GM19193 (cell line): ENCODE measurements around the gene TPRN.
A peak's percentile ranks its signal among the peaks of the same experiment; 100 is the strongest.

ENCODE experiments used
- POLR2A ChIP-seq: IDR thresholded peaks from 4 replicates; pipeline ENCODE4 v1.6.1; 2011; ENCODE audit not compliant: insufficient read depth, insufficient read length; ENCODE audit errors: extremely low read depth

Gene TPRN

GRCh38 chr9:137205126-137206069 is 4.9 kb upstream of the TPRN start, which contains the start of the genes NDOR1 and TMEM203:
Gene NDOR1 (plus strand): TSS chr9:137205700. CDS start chr9:137205778, 78 bp downstream.
Gene TMEM203 (minus strand): TSS chr9:137205648. CDS start chr9:137205414, 234 bp downstream.
- peak; percentile 93 for TF ChIP-seq POLR2A

DNA sequence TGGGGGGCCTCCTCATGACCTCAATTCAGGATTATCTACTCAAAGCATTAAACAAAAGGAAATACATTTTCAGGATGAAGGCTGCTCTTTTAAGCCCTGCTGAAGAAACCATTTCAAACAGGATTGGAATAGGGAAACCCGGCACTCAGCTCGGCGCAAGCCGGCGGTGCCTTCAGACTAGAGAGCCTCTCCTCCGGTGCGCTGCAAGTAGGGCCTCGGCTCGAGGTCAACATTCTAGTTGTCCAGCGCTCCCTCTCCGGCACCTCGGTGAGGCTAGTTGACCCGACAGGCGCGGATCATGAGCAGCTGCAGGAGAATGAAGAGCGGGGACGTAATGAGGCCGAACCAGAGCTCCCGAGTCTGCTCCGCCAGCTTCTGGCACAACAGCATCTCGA is 4.2 kb upstream of the TPRN start:
- no peak for TF ChIP-seq POLR2A

DNA sequence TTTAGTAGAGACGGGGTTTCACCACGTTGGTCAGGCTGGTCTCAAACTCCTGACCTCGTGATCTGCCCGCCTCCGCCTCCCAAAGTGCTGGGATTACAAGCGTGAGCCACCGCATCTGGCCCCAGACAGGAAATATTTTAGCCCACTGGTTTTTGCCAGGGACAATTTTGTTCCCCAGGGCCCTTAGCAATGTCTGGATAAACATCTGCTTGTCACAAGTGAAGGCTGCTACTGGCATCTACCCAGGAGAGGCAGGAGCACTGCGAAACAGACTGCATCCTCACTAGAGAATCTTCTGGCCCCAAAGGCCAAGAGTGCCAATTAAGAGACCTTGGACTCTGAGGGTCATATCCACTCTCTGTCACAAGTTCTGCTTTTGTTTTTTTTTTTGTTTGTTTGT is 2.4 kb upstream of the TPRN start:
- no peak for TF ChIP-seq POLR2A

DNA sequence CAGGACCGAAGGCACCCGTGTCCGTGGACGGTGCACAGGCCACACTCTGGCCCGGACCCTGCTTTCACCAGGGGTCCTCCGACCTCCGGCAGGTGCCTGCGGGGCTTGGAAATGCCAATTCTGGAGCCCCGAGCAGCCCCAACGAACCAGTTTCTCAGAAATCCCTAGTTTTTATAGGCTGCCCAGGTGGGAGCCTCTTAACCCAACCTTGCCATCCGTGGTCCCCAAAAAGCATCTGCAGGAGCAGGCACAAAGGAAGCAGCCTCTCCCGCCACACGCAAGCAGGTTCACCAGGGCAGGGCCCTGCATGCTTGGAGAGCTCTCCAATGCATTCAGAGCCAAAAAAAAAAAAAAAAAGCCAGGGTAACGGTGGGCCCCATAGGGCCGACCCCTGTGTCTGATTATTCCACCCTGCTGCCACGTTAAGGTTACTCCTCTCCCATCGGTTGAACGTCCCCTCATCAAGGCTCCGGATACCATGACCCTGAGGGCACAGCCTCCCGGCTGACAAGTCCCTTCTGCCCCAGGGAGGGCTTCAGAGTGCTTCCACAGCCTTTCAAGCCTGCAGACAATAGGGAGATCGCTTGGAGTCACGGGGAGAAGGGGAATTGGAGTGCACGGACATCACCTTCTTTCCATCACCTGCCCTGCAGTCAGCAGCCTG is 796 bp upstream of the TPRN start:
- TF ChIP-seq POLR2A = no peak

- no peak for TF ChIP-seq POLR2A
These were observed 975 bp downstream of the TPRN start for GRCh38 chr9:137199411-137200121.

- no peak for TF ChIP-seq POLR2A
These were observed 1.6 kb downstream of the TPRN start for GRCh38 chr9:137198902-137199283.

DNA sequence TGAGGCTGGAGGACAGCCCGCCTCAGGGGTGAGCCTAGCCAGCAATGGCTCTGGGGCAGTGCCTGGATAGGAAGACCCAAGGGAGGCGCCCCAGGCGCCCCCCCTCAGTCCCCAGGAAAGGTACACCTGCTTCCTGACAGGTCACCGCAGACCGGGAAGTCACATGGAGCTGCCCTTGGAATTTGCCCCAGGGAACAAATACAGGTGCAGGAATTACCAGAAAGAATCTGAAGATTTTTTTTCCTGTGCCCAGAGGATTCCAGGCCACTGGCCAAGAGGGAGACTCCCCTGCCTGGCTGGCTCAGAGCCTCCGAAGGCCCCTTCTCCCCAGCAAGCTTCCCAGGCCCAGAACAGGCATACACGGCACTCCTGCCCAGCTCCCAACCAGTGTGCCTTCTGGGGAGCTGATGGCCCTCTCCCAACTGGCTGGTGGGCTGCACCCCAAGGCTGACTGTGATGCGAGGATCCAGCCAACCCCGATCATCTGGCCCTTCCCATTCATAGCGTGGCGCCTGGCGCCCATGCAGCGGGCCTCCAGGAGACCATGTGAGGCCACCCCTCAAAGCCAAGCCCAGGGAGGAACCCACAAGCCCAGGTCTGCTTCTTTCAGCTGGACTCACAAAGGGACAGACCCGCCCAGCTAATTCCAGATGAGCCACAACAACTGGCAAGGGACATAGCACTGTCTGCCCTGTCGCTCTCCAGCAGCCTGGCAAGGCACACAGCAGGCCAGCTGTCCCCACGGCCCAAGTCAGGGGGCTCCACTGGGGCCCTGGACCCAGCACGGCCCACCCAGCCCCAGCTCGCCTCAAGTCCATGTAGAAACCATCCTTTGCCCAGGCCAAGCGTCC is 2.3 kb downstream of the TPRN start:
- no peak for TF ChIP-seq POLR2A

DNA sequence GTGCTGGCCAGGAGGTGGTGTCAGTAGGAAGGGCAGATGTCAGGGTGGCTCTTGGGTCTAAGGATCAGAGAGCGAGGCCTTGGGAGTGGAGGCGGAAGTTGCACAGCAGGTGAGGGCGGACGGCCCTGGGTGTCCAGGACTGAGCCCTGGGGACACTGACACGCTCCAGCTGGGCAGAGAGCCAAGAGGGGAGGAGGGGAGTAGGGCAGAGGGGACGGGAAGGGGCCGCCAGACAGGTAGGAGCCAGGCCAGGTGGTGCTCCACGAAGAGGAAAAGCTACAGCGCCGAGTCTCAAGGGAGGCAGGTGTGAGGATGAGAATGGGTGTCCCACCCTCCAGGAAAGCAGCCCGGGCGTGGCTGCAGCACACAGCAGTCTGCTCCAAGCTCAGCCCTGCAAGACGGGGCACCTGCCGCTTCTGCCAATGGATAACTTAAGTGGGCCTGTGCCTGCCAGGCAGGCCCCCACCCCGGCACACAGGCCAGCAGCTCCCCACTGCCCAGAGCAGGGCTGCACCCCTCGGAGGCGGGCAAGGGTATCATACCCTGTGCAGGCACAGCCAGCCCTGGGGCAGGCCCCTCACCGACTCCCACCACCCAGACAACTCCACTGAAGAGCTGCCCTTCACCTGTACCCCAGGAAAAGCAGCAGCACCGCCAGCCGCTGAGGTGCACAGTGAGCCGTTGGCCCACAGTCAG is 4.9 kb downstream of the TPRN start:
- TF ChIP-seq POLR2A = no peak

- no peak for TF ChIP-seq POLR2A
These were observed 5.6 kb downstream of the TPRN start for GRCh38 chr9:137194909-137195308.

DNA sequence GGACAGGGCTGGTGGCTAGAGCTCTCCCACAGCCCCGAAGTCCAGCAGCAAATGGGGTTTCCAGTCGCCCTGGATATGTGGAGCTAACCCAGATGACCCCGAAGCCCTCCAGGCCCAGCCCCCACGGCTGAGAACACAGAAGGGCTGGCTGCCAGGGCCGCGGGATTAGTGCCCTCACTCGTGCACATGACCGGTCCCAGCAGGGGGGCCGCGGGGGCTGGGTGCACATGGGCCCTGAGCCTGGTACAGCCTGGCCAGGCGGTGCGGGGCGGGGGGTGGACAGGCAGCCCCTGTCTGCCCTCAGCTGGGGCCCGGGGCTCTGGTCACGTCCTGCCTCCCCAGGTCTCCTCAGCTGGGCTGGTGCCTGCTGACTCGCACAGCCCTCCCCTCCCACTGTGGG is 6.2 kb downstream of the TPRN start:
- no peak for TF ChIP-seq POLR2A

DNA sequence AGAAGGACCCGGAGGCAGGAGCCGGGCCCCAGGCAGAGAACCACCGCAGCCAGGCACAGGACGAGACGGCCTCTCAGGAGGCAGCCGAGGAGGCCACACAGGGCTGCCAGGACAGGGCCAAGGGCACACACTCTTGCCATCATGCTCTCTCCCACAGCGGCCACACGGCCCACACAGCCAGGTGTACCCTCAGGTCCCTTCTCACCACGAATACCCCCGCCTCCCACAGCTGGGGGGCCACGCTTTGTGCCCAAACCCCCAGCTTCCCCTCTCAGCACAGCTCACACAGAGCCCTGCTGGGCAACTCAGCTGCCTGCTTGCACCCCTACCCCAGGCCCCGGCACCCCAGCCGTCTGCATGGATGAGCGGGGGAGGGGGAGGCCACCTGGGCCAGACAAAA is 6.8 kb downstream of the TPRN start:
- TF ChIP-seq POLR2A = no peak

DNA sequence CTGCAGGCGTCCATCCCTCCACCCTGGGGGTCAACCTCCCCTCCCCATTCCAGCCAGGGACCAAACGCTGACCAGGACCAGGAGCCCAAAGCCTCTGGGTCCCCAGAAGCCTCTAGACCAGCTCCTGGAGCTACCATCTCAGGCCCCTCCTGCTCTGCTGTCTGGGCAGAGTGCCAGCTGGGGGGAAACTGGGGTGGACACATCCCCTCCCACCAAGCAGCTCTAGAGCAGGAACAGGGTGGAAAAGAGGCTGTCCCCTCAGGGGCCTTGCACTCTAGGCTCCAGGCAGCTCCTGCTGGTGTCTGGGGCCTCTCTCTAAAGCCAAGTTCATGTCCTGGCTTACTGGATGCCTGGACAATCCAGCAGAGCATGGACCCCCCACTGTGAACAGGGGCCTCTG is 7.7 kb downstream of the TPRN start:
- no peak for TF ChIP-seq POLR2A

GRCh38 chr9:137192448-137192780 is 8.1 kb downstream of the TPRN start:
- TF ChIP-seq POLR2A = no peak
